IMR-90 (cell line): ENCODE data around the gene CPED1.

Experiments
- BHLHE40 ChIP-seq: fragments of 150-350 bp; IDR thresholded peaks from 2 replicates; pipeline ENCODE4 v1.6.1; 2016; ENCODE audit warnings: mild to moderate bottlenecking, low read depth, low read length
- FOS ChIP-seq: fragments of 150-350 bp; IDR thresholded peaks from 2 replicates; pipeline ENCODE4 v1.6.1; 2016; ENCODE audit warnings: low read depth, low read length
- MAFK ChIP-seq: IDR thresholded peaks from 2 replicates; pipeline ENCODE4 v1.6.1; 2012; ENCODE audit warnings: low read depth, low read length, improper control_type of control experiment
- MAZ ChIP-seq: IDR thresholded peaks from 2 replicates; pipeline ENCODE4 v1.6.1; 2012; ENCODE audit warnings: low read depth, mild to moderate bottlenecking, low read length, improper control_type of control experiment, moderate library complexity, borderline replicate concordance
- MXI1 ChIP-seq: IDR thresholded peaks from 2 replicates; pipeline ENCODE4 v1.6.1; 2012; ENCODE audit warnings: low read depth, mild to moderate bottlenecking, low read length, moderate library complexity, borderline replicate concordance
- NFE2L2 ChIP-seq: fragments of 150-350 bp; IDR thresholded peaks from 2 replicates; pipeline ENCODE4 v1.6.1; 2016; ENCODE audit warnings: low read depth, mild to moderate bottlenecking, low read length
- POLR2A ChIP-seq: IDR thresholded peaks from 2 replicates; pipeline ENCODE4 v1.6.1; 2012; ENCODE audit warnings: mild to moderate bottlenecking, low read depth, low read length
- RAD21 ChIP-seq: IDR thresholded peaks from 2 replicates; pipeline ENCODE4 v1.6.1; 2012; ENCODE audit warnings: low read length, improper control_type of control experiment
- RCOR1 ChIP-seq: IDR thresholded peaks from 2 replicates; pipeline ENCODE4 v1.6.1; 2012; ENCODE audit warnings: mild to moderate bottlenecking, low read length, improper control_type of control experiment; ENCODE audit not compliant: insufficient replicate concordance
- RFX5 ChIP-seq: IDR thresholded peaks from 2 replicates; pipeline ENCODE4 v1.8.0; 2012; ENCODE audit warnings: low read depth, mild to moderate bottlenecking, low read length, moderate library complexity
- SMC3 ChIP-seq: fragments of 150-350 bp; IDR thresholded peaks from 2 replicates; pipeline ENCODE4 v1.6.1; 2016; ENCODE audit warnings: low read depth, mild to moderate bottlenecking, antibody characterized with exemption, low read length, moderate library complexity
- TF ChIP-seq, protein P1 (sequence below): conservative IDR thresholded peaks from 2 replicates; pipeline ENCODE4 v1.5.1; 2012; ENCODE audit warnings: mild to moderate bottlenecking, low read depth, low read length, improper control_type of control experiment
- TF ChIP-seq, protein P2 (sequence below): fragments of 150-350 bp; IDR thresholded peaks from 2 replicates; pipeline ENCODE4 v1.6.1; 2017; ENCODE audit warnings: mild to moderate bottlenecking, antibody characterized with exemption, low read length, low read depth

DNA sequence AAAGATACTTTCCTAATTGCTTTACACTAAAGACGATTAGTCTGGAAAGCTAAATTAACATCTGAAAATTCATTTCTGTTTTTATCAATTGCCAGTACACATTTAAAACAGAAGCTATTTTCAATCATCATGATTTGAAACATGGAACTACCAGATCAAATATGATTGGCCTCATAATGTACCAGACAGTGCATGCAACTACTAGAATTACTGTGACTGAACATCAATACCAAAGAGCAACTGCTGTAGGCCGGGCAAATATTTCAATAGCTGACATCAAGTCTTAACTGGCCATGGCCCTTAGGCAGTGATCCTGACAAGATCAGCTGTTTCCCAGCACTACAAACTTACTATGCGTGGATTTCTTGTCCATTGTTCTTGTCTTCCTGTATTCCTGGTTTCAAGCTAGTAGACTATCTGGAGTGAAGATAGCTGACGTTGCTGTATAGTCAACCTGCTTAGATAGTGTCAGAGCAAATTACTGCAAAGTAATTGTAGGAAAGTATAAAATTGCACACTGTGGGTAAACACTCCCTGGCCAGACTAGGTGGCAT lies 318.6 kb downstream of the CPED1 start:
- no peak for TF ChIP-seq POLR2A
- TF ChIP-seq, protein P1, sequence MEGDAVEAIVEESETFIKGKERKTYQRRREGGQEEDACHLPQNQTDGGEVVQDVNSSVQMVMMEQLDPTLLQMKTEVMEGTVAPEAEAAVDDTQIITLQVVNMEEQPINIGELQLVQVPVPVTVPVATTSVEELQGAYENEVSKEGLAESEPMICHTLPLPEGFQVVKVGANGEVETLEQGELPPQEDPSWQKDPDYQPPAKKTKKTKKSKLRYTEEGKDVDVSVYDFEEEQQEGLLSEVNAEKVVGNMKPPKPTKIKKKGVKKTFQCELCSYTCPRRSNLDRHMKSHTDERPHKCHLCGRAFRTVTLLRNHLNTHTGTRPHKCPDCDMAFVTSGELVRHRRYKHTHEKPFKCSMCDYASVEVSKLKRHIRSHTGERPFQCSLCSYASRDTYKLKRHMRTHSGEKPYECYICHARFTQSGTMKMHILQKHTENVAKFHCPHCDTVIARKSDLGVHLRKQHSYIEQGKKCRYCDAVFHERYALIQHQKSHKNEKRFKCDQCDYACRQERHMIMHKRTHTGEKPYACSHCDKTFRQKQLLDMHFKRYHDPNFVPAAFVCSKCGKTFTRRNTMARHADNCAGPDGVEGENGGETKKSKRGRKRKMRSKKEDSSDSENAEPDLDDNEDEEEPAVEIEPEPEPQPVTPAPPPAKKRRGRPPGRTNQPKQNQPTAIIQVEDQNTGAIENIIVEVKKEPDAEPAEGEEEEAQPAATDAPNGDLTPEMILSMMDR, result no peak
- no peak for TF ChIP-seq MXI1
- TF ChIP-seq FOS, result no peak
- TF ChIP-seq MAFK, result no peak
- no peak for TF ChIP-seq MAZ
- no peak for TF ChIP-seq SMC3
- no peak for TF ChIP-seq BHLHE40
- TF ChIP-seq, protein P2, sequence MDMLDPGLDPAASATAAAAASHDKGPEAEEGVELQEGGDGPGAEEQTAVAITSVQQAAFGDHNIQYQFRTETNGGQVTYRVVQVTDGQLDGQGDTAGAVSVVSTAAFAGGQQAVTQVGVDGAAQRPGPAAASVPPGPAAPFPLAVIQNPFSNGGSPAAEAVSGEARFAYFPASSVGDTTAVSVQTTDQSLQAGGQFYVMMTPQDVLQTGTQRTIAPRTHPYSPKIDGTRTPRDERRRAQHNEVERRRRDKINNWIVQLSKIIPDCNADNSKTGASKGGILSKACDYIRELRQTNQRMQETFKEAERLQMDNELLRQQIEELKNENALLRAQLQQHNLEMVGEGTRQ, result no peak
- TF ChIP-seq RFX5, result no peak
- no peak for TF ChIP-seq RAD21
- no peak for TF ChIP-seq NFE2L2
- no peak for TF ChIP-seq RCOR1
